22Rv1 (cell line): ENCODE results near the gene TEN1.

ENCODE experiments used
- ZFX ChIP-seq: fragments of 450-650 bp; IDR thresholded peaks from 2 replicates; pipeline ENCODE4 v1.6.1; 2017; ENCODE audit warnings: antibody characterized with exemption, borderline replicate concordance
- TF ChIP-seq, protein P1 (sequence below): fragments of 450-650 bp; IDR thresholded peaks from 2 replicates; pipeline ENCODE4 v1.5.1; 2017; ENCODE audit warnings: mild to moderate bottlenecking

DNA sequence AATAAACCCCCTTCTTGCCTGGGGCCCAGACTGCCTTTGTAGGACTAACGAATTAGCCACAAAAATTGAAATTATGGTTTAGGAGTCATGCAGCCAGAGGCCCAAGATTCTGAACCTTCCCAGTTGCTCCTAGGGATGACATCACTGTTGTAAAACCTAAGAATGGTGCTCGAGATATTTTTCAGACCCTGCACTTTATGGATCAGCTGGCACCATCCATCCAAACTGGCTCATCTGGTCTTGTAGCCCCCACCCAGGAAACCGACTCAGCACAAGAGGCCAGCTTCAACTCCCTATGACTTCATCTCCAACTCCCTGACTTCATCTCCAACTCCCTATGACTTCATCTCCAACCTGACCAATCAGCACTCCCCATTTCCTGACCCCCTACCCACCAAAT is 59.0 kb downstream of the TEN1 start:
- TF ChIP-seq, protein P1, sequence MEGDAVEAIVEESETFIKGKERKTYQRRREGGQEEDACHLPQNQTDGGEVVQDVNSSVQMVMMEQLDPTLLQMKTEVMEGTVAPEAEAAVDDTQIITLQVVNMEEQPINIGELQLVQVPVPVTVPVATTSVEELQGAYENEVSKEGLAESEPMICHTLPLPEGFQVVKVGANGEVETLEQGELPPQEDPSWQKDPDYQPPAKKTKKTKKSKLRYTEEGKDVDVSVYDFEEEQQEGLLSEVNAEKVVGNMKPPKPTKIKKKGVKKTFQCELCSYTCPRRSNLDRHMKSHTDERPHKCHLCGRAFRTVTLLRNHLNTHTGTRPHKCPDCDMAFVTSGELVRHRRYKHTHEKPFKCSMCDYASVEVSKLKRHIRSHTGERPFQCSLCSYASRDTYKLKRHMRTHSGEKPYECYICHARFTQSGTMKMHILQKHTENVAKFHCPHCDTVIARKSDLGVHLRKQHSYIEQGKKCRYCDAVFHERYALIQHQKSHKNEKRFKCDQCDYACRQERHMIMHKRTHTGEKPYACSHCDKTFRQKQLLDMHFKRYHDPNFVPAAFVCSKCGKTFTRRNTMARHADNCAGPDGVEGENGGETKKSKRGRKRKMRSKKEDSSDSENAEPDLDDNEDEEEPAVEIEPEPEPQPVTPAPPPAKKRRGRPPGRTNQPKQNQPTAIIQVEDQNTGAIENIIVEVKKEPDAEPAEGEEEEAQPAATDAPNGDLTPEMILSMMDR: no peak
- no peak for TF ChIP-seq ZFX
